Measurements from ENCODE around the gene OGT.

DNA sequence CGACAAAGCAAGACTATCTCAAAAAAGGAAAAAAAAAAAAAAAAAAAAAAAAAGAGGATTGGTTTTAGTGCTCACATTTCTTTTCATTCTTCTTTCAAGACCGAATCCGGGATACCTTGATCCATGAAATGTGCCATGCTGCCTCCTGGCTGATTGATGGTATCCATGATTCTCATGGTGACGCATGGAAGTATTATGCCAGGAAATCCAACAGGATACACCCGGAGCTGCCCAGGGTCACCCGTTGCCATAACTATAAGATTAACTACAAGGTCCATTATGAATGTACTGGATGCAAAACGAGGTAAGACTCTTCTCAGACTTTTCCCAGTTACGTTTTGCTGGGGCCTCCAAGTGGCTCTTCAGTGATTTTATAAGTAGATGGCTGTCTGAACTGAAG is 79.4 kb downstream of the OGT start:
- TF ChIP-seq POLR2A (IDR thresholded peaks at IDR 0.05; ENCODE audit: low read depth, low read length) (no peak), TAF1 (IDR thresholded peaks at IDR 0.05; ENCODE audit: low read depth, low read length) (no peak), POLR2AphosphoS5 (IDR thresholded peaks at IDR 0.05; ENCODE audit: low read depth, low read length) (no peak), PAX5 (IDR thresholded peaks at IDR 0.05; ENCODE audit: insufficient read depth, low read length, severe bottlenecking) (no peak)

Data from GM12891 (cell line).